A172 (cell line): ENCODE results near the gene GOLIM4. TPM values are rescaled to one million over a fixed set of nuclear protein-coding genes. Genes with fewer than 3 reads are reported as not detected.
"Not testable (repeated sequence)": the region's sequence is repeated elsewhere in the genome, so short reads cannot be mapped to it uniquely, and the experiment has no call there.

ENCODE experiments used
- DNase-seq: peaks from one replicate; pipeline ENCODE4 v3.0.0-alpha.2; 2015; ENCODE audit warnings: low spot score
- total RNA-seq: library from RNA; depleted of rRNA; stranded (reverse); fragments of >200 nt; shearing (Covaris generic); gene quantifications from 2 replicates; pipeline ENCODE4 v1.2.3, GENCODE V29; 2014

Gene GOLIM4
- total RNA-seq, 1 experiment from 2014 or later: 63.9 TPM

DNA sequence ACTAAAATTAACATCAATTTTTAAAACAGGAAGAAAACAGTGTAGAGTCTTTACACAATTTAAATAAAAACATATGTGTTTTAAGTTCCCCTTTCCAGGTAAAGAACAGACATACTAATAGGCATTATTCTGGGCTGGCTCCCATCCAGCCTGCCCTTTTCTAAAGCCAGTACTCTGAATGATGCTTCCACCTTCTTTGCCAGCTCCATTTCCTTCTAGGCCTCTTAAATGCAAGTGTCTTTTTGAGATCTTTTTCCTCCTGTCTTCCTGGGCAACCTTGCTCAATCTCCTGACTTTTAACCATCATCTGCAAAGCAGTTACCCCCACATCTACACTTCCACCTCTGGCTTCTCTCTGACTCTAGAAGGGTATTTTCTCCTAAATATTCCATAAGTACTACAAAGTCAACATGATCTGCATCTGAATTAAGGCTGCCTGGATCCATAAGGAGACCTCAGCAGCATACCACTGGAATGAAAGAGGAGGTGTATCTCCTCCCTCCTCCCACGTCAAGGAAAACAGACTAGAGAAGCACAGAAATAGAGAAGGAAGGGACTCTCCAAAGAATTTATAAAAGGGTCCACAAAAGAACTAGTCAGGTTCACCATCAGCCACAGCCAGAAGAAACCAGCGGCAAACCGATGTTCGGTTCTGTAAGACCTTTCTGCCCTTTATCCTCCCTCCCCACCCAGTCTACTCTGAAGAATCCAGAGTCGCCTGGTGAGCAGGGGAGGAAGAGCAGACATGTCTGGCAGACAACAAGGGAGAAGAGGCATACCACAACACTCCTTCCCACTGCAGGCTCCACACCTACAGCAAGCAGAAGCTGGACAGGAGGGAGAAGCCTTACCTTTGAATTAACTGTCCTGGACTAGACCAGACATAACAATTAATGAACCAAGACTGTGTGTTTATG is 47.1 kb downstream of the GOLIM4 start:
- no peak for DNase-seq

DNA sequence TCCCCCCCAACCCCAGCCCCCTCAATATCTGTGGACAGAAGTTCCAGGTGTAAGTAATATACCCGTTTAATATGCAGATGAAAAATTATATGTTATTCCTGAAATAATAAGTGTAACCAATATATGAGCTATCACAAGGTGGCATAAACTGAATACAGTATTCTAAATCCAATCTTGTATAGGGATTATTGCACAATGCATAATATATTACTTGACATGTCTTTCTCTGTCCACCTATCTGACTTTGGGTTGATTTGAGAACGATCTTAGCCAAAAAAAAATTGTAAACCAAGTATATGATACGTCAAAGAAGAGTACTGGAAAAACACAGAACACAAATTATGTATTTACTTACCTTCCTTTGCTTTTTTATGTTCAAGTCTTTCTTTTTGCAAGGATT is 47.8 kb downstream of the GOLIM4 start:
- no peak for DNase-seq

GRCh38 chr3:168047190-168047795 is 48.4 kb downstream of the GOLIM4 start:
- DNase-seq: peak; percentile 88

DNA sequence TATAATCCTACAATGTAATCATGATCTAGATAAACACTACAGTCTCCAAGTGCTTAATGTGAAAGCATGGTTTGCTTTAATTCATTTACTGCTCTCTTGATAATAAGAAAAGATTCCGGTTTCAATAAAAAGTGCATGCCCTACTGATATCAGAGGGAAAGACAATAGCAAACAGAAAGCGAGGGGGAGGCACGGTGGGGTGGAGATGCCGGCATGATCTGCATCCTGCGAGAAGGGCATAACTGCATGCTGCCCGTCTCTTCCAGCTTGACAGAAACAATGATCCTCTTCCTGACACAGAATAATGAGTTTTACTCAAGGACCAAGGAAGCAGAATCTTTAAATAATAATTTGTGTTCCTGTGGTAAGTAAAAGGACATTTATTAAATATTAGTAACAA is 51.7 kb downstream of the GOLIM4 start:
- DNase-seq: no peak

DNA sequence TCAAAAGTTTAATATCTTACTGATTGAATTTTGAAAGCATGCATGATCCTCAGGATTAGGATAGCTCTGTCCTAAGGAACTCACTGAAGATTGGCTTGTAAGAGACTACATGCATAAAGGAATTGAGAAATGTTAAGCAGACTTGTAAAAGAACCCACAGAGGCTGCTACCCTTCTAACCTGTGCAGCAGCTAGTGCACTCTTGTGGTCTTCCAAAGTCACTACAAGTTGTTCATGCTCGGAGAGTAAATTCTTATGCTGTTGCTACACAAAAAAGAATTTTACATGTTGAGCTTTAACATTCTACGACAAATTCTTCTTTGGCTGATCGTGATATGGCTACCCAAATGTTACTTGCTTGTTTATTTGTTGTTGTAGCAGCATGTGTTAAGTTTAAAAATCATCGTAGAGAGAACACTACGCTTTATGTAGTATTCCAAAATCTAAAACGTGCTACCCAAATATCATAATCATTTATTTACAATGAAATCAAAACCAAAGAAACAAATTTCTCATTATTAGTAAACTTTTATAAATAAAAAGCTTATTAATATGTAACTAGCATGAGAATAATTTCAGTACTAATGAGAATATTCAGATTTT is 55.0 kb downstream of the GOLIM4 start:
- peak; percentile 74 for DNase-seq

DNA sequence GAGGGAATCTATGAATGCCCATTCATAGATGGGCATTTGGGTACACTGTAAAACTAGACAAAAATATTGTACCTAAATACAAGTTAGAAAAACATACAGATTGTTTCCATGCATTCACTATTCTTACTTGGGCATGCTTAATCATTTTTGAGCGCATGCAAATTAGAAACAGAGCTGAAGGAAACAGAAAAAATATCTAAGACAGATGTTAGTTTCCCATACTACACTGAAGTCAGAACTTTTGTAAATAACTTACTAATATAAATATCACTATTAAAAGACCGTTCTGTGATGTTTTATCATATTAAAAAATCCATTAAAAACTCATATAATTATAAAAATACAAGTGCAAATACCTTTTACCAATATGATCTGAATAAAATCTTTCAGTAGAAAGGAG is 58.7 kb downstream of the GOLIM4 start:
- no peak for DNase-seq

- DNase-seq: no peak
These were observed 59.1 kb downstream of the GOLIM4 start for GRCh38 chr3:168036619-168037018.

DNA sequence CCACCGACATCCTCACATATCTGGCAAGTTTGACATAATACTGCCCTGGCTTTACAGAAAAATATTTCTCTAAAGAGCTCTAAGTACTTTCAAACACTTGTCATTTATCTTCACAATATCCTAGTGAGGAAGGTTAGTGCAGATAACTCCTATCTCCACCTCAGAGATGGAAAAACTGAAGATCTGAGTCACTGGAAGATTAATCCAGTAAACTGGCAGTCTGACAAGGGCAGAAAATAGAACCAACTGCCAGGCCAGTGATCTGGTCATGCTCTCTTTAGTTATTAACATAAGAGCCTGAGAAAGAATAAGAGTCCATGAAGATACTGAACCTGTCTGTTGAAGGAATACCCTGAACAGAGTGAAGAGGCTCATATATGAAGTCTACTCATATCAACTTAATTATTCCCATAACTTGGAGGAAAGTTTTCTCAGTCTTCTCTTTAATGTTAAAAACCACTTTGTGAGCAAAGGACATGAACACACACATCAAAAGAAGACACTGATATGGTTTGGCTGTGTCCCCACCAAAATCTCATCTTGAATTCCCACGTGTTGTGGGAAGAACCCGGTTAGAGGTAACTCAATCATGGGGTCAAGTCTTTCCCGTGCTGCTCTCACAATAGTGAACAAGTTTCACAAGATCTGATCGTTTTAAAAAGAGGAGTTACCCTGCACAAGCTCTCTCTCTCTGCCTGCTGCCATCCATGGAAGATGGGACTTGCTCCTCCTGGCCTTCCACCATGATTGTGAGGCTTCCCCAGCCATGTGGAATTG is 61.4 kb downstream of the GOLIM4 start:
- DNase-seq: peak; percentile 90

- DNase-seq: no peak
These were observed 65.1 kb downstream of the GOLIM4 start for GRCh38 chr3:168030577-168030976.

DNA sequence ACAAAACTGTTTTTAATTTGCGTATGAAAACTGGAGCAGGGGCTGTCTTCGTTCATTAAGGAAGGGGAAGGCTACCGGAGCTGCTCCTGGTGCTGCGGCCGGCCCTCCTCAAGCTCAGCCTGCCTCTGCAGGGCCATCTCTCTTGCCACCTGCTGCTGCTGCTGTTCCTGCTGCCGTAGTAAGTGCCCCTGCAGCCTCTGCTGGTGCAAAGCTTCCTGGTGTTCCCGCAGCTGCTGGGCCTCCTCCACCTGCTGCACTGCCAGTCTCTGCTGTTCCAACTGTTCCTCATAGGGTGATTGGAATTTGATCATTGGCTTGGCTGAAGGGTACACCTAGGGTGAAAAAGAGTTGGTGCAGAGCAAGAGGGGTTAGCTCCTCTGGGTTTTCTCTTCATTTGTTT is 66.0 kb downstream of the GOLIM4 start:
- no peak for DNase-seq

- no peak for DNase-seq
These were observed 67.6 kb downstream of the GOLIM4 start for GRCh38 chr3:168028086-168028485.

DNA sequence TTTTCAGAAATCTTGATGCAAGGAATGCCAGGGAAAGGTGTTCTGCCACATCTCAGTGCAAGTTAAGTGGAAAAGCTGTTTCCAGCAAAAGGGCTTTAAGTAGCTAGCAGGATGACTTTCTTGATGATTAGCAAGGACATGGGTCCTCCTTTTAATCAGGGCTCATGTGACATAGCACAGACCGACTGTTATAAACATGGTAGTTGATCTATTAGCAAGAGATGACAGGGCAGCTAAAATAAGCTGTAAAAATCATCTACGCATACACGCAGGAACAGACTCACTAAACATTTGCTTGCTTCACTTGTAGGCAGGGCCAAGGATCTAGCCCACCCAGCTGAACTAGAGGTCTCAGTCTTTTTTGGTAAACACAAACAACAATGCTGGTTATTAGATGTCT is 69.0 kb downstream of the GOLIM4 start:
- DNase-seq: no peak

DNA sequence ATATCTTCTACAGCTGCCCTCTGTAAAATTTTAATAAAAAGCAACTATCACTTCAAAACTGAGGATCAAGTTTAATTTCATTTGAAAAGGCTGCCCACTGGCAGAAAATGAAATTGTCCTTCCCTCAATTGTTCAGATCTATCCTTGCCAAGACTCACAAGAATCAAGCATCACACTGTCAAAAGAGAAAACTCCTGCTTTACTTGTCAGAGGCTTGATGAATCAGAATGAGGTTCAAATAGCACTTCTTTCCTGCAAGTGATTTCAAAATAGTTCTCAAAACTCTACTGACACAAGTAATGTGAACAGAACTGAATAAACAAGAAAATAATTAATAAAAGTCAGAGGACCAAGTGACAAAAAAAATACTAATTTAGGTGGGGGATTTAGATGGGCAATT is 70.6 kb downstream of the GOLIM4 start:
- DNase-seq: no peak

- peak; percentile 93 for DNase-seq
These were observed 71.2 kb downstream of the GOLIM4 start for GRCh38 chr3:168024537-168024941.

DNA sequence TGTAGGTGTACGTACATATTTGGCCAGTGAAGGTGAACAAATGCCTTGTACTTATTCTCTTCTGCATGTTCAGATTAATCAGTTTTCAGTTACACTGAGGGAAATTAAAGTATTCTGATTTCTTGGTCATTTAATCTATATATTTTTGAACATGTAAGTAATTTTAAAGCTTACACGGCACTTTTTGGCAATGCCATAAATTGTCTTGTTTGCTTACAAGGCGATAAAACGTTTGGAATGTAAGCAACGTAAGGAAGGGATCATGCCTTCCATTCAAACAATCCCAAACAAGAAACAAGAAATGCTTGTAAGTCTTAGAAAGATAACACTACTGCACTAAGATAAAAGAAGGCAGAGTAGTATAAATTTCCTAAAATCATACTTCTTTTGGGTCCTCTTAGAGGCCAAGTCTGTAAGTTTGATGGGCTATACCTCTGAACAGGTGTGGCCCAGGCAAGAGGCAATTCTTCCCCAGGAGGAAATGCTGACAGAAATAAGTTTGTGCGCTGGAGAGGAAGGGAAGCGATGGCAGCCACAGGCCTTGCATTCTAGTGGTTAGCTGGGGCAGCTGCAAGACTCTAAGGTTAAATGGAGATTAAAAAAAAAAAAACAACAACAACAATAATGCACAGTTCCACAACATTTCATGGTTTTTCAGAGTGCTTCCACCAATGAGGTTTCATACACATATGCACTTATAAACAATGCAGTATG is 73.8 kb downstream of the GOLIM4 start:
- no peak for DNase-seq

DNA sequence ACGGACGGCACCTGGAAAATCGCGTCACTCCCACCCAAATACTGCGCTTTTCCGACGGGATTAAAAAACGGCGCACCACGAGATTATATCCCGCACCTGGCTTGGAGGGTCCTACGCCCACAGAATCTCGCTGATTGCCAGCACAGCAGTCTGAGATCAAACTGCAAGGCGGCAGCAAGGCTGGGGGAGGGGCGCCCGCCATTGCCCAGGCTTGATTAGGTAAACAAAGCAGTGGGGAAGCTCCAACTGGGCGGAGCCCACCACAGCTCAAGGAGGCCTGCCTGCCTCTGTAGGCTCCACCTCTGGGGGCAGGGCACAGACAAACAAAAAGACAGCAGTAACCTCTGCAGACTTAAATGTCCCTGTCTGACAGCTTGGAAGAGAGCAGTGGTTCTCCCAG is 84.4 kb downstream of the GOLIM4 start:
- not testable (repeated sequence) for DNase-seq

GRCh38 chr3:168006584-168006983 is 89.1 kb downstream of the GOLIM4 start:
- DNase-seq: no peak

DNA sequence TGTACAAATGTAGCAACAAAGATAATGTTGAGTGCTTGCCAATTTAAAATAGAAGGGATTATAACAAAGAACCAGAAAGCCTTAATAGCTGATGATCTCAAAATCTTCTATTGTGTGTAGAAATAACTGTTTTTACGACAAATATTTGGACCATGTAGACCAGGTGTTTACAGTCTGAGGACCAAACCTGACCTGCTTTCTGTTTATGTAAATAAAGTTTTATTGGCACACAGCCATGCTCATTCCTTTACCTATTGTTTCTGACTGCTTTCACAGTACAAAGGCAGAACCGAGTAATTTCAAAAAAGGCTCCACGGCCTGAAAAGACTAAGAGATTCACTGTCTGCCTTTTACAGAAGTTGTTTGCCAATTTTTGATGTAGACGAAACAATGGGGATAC is 91.8 kb downstream of the GOLIM4 start:
- DNase-seq: no peak

DNA sequence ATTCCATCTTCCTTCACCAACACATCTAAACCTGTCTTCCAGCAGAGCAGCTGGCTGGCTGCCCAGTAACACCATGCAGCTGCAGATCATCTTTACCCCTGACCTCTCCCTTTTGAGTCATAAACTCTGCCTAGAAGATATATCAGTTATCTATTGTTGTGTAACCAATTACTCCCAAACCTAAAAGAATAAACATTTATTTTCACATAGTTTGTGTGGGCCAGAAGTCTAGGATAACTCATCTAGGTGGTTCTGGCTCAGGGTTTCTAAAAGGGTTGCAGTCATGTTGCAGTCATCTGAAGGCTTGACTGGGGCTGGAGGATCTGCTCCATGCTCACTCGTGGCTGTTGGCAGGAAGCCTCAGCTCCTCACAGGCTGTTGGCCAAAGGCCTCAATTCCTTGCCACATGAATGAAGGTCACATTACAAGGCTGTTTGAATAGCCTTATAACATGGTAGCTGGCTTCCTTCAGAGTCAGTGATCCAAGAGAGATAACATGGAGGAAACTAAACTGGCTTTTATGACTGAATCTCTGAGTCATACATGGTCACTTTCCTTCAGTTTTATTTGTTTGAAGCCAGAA is 92.8 kb downstream of the GOLIM4 start:
- DNase-seq: peak; percentile 13

DNA sequence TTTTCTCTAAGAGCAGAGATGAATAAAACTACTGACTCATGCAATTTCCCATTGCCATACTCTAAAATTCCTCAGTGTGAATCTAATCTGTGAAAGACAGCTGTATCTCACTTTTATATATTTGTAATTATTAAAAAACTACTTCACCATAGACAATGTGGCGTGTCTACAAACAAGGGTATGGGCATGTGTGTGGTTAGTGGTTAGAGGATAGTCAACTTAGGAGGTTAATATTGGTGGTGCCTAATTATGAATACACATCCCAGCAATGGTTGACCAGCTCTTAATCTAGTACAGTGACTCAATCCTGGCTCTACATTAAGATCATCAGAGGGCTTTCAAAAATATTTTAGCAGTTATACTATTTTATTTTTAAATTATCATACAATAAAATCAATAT is 94.5 kb downstream of the GOLIM4 start:
- no peak for DNase-seq

DNA sequence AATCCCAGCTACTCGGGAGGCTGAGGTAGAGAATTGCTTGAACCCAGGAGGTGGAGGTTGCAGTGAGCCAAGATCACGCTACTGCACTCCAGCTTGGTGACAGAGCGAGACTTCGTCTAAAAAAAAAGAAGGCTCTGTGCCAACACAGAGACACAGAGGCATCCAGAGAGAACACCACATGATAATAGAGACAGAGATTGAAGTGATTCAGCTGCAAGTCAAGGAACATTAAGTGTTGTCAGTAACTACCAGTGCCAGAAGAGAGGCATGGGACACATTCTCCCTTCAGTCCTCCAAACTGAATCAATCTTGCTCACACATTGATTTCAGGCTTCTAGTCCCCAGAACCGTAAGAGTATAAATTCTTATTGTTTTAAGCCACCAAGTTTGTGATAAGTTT is 97.5 kb downstream of the GOLIM4 start:
- no peak for DNase-seq
